Type B pancreatic cell (in vitro differentiated cells): Measurements from ENCODE around the gene IL18. TPM values are rescaled to one million over a fixed set of nuclear protein-coding genes. Genes with fewer than 3 reads are reported as not detected.
"Not testable (repeated sequence)": the region's sequence is repeated elsewhere in the genome, so short reads cannot be mapped to it uniquely, and the experiment has no call there.

Source experiments
- DNase-seq: peaks from one replicate; pipeline ENCODE4 v3.0.0; 2021; ENCODE audit warnings: mixed read lengths; ENCODE audit not compliant: unreplicated experiment; ENCODE audit errors: extremely low spot score
- H3K27ac Mint-ChIP-seq: 2 replicates; pipeline ENCODE4 v1.8.0; 2021; ENCODE audit warnings: mild to moderate bottlenecking, mixed read lengths
- H3K27me3 Mint-ChIP-seq: 2 replicates; pipeline ENCODE4 v1.8.0; 2021; ENCODE audit warnings: mixed read lengths
- H3K36me3 Mint-ChIP-seq: 2 replicates; pipeline ENCODE4 v1.8.0; 2021; ENCODE audit warnings: mixed read lengths
- H3K4me1 Mint-ChIP-seq: one replicate; pipeline ENCODE4 v1.8.0; 2021; ENCODE audit warnings: mixed read lengths; ENCODE audit not compliant: unreplicated experiment
- H3K4me3 Mint-ChIP-seq: 2 replicates; pipeline ENCODE4 v1.8.0; 2021; ENCODE audit warnings: mild to moderate bottlenecking, mixed read lengths
- H3K9me3 Mint-ChIP-seq: 2 replicates; pipeline ENCODE4 v1.8.0; 2021; ENCODE audit warnings: mixed read lengths
- total RNA-seq: library from RNA; stranded (reverse); gene quantifications from 2 replicates; pipeline ENCODE4 v1.2.1, GENCODE V29; 2021; ENCODE audit warnings: low replicate concordance
- TF ChIP-seq, protein P1 (sequence below): fragments of 200-600 bp; sonication (generic); conservative IDR thresholded peaks from 2 replicates; pipeline ENCODE4 v1.5.0; 2021; ENCODE audit warnings: antibody characterized with exemption, mild to moderate bottlenecking

The IL18 gene
- total RNA-seq, 1 donor from 2014 or later: 0.94 TPM

GRCh38 chr11:112096194-112096593 lies 67.7 kb downstream of the IL18 start:
- TF ChIP-seq, protein P1, sequence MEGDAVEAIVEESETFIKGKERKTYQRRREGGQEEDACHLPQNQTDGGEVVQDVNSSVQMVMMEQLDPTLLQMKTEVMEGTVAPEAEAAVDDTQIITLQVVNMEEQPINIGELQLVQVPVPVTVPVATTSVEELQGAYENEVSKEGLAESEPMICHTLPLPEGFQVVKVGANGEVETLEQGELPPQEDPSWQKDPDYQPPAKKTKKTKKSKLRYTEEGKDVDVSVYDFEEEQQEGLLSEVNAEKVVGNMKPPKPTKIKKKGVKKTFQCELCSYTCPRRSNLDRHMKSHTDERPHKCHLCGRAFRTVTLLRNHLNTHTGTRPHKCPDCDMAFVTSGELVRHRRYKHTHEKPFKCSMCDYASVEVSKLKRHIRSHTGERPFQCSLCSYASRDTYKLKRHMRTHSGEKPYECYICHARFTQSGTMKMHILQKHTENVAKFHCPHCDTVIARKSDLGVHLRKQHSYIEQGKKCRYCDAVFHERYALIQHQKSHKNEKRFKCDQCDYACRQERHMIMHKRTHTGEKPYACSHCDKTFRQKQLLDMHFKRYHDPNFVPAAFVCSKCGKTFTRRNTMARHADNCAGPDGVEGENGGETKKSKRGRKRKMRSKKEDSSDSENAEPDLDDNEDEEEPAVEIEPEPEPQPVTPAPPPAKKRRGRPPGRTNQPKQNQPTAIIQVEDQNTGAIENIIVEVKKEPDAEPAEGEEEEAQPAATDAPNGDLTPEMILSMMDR: no peak
- DNase-seq: no peak
- Mint-ChIP-seq H3K36me3 (peaks cover 22% of the 10 kb centered on the region), H3K9me3 (no peaks in the 10 kb centered on the region), H3K4me3 (no peak overlapping the region), H3K4me1 (no peaks in the 10 kb centered on the region), H3K27me3 (no peaks in the 10 kb centered on the region), H3K27ac (no peak overlapping the region)

- H3K36me3 Mint-ChIP-seq: peaks cover 25% of the 10 kb centered on the region
- not testable (repeated sequence) for H3K4me1 Mint-ChIP-seq, DNase-seq, H3K27me3 Mint-ChIP-seq, H3K27ac Mint-ChIP-seq, H3K9me3 Mint-ChIP-seq, H3K4me3 Mint-ChIP-seq
Observed at GRCh38 chr11:112095302-112095701, 68.6 kb downstream of the IL18 start.

Other genes starting within 250 kb of the IL18 start
- 1.8 and 7.6 TPM in 2 replicates for gene C11orf52, start 245.2 kb downstream of the IL18 start, total RNA-seq
- 4.8 and 22.0 TPM in 2 replicates for gene DIXDC1, start 226.8 kb downstream of the IL18 start, total RNA-seq
- gene DLAT, start 138.7 kb downstream of the IL18 start, total RNA-seq: 43.8 and 46.8 TPM in 2 replicates
- 3.1 and 5.5 TPM in 2 replicates for gene PIH1D2, start 90.1 kb downstream of the IL18 start, total RNA-seq
- 27.4 and 31.2 TPM in 2 replicates for gene NKAPD1, start 89.8 kb downstream of the IL18 start, total RNA-seq
- gene TIMM8B, start 77.3 kb downstream of the IL18 start, total RNA-seq: 80.0 and 84.9 TPM in 2 replicates
- 67.9 and 97.2 TPM in 2 replicates for gene SDHD, start 77.2 kb downstream of the IL18 start, total RNA-seq
- gene TEX12, start 3.3 kb upstream of the IL18 start, total RNA-seq: not detected in 2 replicates
- gene BCO2, start 11.4 kb upstream of the IL18 start, total RNA-seq: 2.2 and 2.7 TPM in 2 replicates
- 27.3 and 35.1 TPM in 2 replicates for gene PTS, start 62.3 kb upstream of the IL18 start, total RNA-seq
- gene PLET1, start 96.8 kb upstream of the IL18 start, total RNA-seq: not detected in 2 replicates